GM23338 (cell line): ENCODE measurements around the gene ZBTB7A. TPM values are rescaled to one million over a fixed set of nuclear protein-coding genes. Genes with fewer than 3 reads are reported as not detected.

Experiments
- ATAC-seq: fragments of 200-7000 bp; cut with Tn5 transposase; 3 replicates; pipeline ENCODE4 v1.9.1; 2020
- DNase-seq: peaks from one replicate; pipeline ENCODE4 v3.0.0-alpha.2; 2015; ENCODE audit warnings: low spot score
- H2AFZ ChIP-seq: fragments of 200-600 bp; sonication (generic); 2 replicates; pipeline ENCODE4 v1.8.0; 2016; ENCODE audit warnings: antibody characterized with exemption, mild to moderate bottlenecking, moderate library complexity
- H3F3A ChIP-seq: fragments of 200-600 bp; sonication (generic); replicated peaks from 2 replicates; pipeline ENCODE4 v1.8.0; 2017; ENCODE audit warnings: antibody characterized with exemption, mixed run types, low read depth
- H3K27ac ChIP-seq: fragments of 200-600 bp; sonication (generic); 2 replicates; pipeline ENCODE4 v1.6.1; 2016; ENCODE audit warnings: low read depth
- H3K27me3 ChIP-seq: fragments of 200-600 bp; sonication (generic); 2 replicates; pipeline ENCODE4 v1.8.0; 2016; ENCODE audit warnings: mild to moderate bottlenecking, mixed run types, moderate library complexity; ENCODE audit not compliant: insufficient read depth
- H3K36me3 ChIP-seq: fragments of 200-600 bp; sonication (generic); 2 replicates; pipeline ENCODE4 v1.8.0; 2016; ENCODE audit warnings: mild to moderate bottlenecking; ENCODE audit not compliant: insufficient read depth
- H3K4me1 ChIP-seq: fragments of 200-600 bp; sonication (generic); 2 replicates; pipeline ENCODE4 v1.8.0; 2016; ENCODE audit warnings: mild to moderate bottlenecking, moderate library complexity; ENCODE audit not compliant: insufficient read depth
- H3K4me2 ChIP-seq: fragments of 200-600 bp; sonication (generic); 2 replicates; pipeline ENCODE4 v1.7.1; 2017; ENCODE audit warnings: mixed run types
- H3K4me3 ChIP-seq: fragments of 200-600 bp; sonication (generic); 2 replicates; pipeline ENCODE4 v1.6.1; 2016; ENCODE audit warnings: mixed run types
- H3K79me2 ChIP-seq: fragments of 200-600 bp; sonication (generic); replicated peaks from 2 replicates; pipeline ENCODE4 v1.8.0; 2017; ENCODE audit warnings: mild to moderate bottlenecking; ENCODE audit not compliant: insufficient read depth
- H3K9me2 ChIP-seq: fragments of 200-600 bp; sonication (generic); 2 replicates; pipeline ENCODE4 v1.8.0; 2017; ENCODE audit not compliant: insufficient read depth
- H4K20me1 ChIP-seq: fragments of 200-600 bp; sonication (generic); replicated peaks from 2 replicates; pipeline ENCODE4 v1.8.0; 2017; ENCODE audit warnings: mild to moderate bottlenecking; ENCODE audit not compliant: insufficient read depth
- H3K27ac Mint-ChIP-seq: 2 replicates; pipeline ENCODE4 v1.8.0; 2020; ENCODE audit warnings: inconsistent platforms, mild to moderate bottlenecking, moderate library complexity, mixed read lengths
- H3K27me3 Mint-ChIP-seq: 3 replicates; pipeline ENCODE4 v1.8.0; 2022; ENCODE audit warnings: low read depth, mild to moderate bottlenecking, moderate library complexity, mixed read lengths, inconsistent platforms; ENCODE audit not compliant: insufficient read depth, poor library complexity
- H3K36me3 Mint-ChIP-seq: 3 replicates; pipeline ENCODE4 v1.8.0; 2021; ENCODE audit warnings: low read depth, mild to moderate bottlenecking, inconsistent platforms, moderate library complexity, mixed read lengths
- H3K4me1 Mint-ChIP-seq: 3 replicates; pipeline ENCODE4 v1.8.0; 2020; ENCODE audit warnings: mild to moderate bottlenecking, inconsistent platforms, mixed read lengths
- H3K4me3 Mint-ChIP-seq: 3 replicates; pipeline ENCODE4 v1.8.0; 2021; ENCODE audit warnings: moderate library complexity, mild to moderate bottlenecking, inconsistent platforms, mixed read lengths
- H3K9me3 Mint-ChIP-seq: 3 replicates; pipeline ENCODE4 v1.8.0; 2020; ENCODE audit warnings: moderate library complexity, mild to moderate bottlenecking, inconsistent platforms, mixed read lengths
- CREB1 ChIP-seq: fragments of 250-450 bp; sonication (Bioruptor Pico); IDR thresholded peaks from 2 replicates; pipeline ENCODE4 v1.5.0; 2020; ENCODE audit warnings: low read depth, mild to moderate bottlenecking, moderate library complexity
- EZH2 ChIP-seq: fragments of 200-600 bp; sonication (generic); IDR thresholded peaks from one replicate; pipeline ENCODE4 v1.8.0; 2017; ENCODE audit warnings: antibody characterized with exemption, mild to moderate bottlenecking, low read depth; ENCODE audit not compliant: unreplicated experiment
- JUNB ChIP-seq: IDR thresholded peaks from one replicate; pipeline ENCODE4 v1.6.1; 2016; ENCODE audit warnings: antibody characterized with exemption; ENCODE audit not compliant: unreplicated experiment
- POLR2AphosphoS5 ChIP-seq: IDR thresholded peaks from 2 replicates; pipeline ENCODE4 v1.6.1; 2016; ENCODE audit warnings: antibody characterized with exemption, low read depth
- STAT1 ChIP-seq: IDR thresholded peaks from one replicate; pipeline ENCODE4 v1.6.1; 2016; ENCODE audit warnings: antibody characterized with exemption; ENCODE audit not compliant: unreplicated experiment
- ZNF114 ChIP-seq: fragments of 250-450 bp; sonication (Bioruptor Pico); IDR thresholded peaks from 2 replicates; pipeline ENCODE4 v1.5.0; 2020; ENCODE audit warnings: mild to moderate bottlenecking, moderate library complexity
- ZNF331 ChIP-seq: fragments of 250-450 bp; sonication (Bioruptor Pico); IDR thresholded peaks from 2 replicates; pipeline ENCODE4 v1.5.0; 2020; ENCODE audit warnings: low read depth, mild to moderate bottlenecking, moderate library complexity
- polyA plus RNA-seq: library from polyadenylated mRNA; unstranded; fragments of >200 nt; fragmentation: Nextera tagmentation; extraction: Ambion mirVana; gene quantifications from 2 replicates; pipeline ENCODE4 v1.2.1, GENCODE V29; 2016
- total RNA-seq: library from RNA; depleted of rRNA; stranded (reverse); fragments of >200 nt; shearing (Covaris generic); gene quantifications from 2 replicates; pipeline ENCODE4 v1.2.3, GENCODE V29; 2014
- TF ChIP-seq, protein P1 (sequence below): fragments of 250-450 bp; sonication (Bioruptor Pico); IDR thresholded peaks from 2 replicates; pipeline ENCODE4 v1.5.0; 2020; ENCODE audit warnings: mild to moderate bottlenecking, moderate library complexity
- TF ChIP-seq, protein P2 (sequence below): IDR thresholded peaks from one replicate; pipeline ENCODE4 v1.6.1; 2018; ENCODE audit warnings: antibody characterized with exemption; ENCODE audit not compliant: unreplicated experiment
- TF ChIP-seq, protein P3 (sequence below): IDR thresholded peaks from 2 replicates; pipeline ENCODE4 v1.6.1; 2016; ENCODE audit warnings: antibody characterized with exemption

ZBTB7A gene
- total and polyA plus RNA-seq, 2 experiments from 2014 or later: 9.5 to 35.0 TPM

DNA sequence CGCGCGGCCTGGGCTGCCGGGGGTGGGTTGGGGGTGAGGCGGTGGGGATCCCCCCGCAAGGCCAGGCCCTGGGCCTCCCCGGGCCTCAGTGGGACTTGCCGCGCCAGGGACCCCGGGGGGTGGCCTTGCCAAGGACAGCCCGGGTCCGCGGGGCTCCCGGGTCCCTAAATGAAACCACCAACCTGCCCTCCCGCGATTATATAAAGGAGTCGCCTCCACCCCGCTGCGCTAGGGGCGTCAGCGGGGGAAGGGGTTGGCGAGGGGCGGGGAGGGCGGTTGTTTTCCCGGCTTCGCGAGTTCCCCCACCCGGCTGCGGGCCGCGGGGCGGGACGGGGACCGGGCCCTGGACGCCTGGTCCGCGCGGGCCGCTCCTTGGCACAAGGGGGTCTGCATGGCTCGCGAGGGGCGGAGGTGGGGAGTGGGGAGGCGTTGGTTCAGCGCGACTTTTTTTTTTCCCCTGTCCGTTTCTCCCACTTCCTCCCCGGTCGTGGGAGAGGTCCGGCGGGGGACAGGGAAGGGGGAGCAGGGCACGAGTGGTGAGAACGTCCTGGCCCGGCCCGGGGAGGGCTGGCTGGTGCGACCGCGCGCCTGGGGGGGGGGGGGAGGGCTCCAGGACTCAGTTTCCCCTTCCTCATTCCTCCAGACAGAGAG is 822 bp upstream of the ZBTB7A start:
- Mint-ChIP-seq H3K4me3 (peak overlapping the region; percentile 70), H3K27me3 (peaks cover 28% of the 10 kb centered on the region), H3K4me1 (peaks cover 10% of the 10 kb centered on the region), H3K36me3 (peaks cover 3% of the 10 kb centered on the region; the same call in 1 of the 3 replicates), H3K27ac (no peak overlapping the region), H3K9me3 (no peaks in the 10 kb centered on the region; the same call in 2 of the 3 replicates)
- Histone ChIP-seq H3K4me1 (peaks cover 12% of the 10 kb centered on the region), H3K4me2 (peak overlapping the region; percentile 88), H3F3A (peaks cover 9% of the 10 kb centered on the region), H3K4me3 (peak overlapping the region; percentile 75), H2AFZ (0 out of 2 replicates have a peak overlapping the region, but pooled peaks have one; percentile 52), H4K20me1 (peaks cover 13% of the 10 kb centered on the region; the same call in 1 of the 2 replicates), H3K36me3 (no peaks in the 10 kb centered on the region), H3K79me2 (peaks cover 25% of the 10 kb centered on the region), H3K27me3 (peaks cover 30% of the 10 kb centered on the region), H3K27ac (no peak overlapping the region), H3K9me2 (no peaks in the 10 kb centered on the region)
- TF ChIP-seq ZNF331 (CRISPR knock-in tag) (no peak), STAT1 (no peak), ZNF114 (CRISPR knock-in tag) (no peak), JUNB (no peak), CREB1 (no peak), EZH2 (no peak), POLR2AphosphoS5 (no peak)
- TF ChIP-seq, protein P1, sequence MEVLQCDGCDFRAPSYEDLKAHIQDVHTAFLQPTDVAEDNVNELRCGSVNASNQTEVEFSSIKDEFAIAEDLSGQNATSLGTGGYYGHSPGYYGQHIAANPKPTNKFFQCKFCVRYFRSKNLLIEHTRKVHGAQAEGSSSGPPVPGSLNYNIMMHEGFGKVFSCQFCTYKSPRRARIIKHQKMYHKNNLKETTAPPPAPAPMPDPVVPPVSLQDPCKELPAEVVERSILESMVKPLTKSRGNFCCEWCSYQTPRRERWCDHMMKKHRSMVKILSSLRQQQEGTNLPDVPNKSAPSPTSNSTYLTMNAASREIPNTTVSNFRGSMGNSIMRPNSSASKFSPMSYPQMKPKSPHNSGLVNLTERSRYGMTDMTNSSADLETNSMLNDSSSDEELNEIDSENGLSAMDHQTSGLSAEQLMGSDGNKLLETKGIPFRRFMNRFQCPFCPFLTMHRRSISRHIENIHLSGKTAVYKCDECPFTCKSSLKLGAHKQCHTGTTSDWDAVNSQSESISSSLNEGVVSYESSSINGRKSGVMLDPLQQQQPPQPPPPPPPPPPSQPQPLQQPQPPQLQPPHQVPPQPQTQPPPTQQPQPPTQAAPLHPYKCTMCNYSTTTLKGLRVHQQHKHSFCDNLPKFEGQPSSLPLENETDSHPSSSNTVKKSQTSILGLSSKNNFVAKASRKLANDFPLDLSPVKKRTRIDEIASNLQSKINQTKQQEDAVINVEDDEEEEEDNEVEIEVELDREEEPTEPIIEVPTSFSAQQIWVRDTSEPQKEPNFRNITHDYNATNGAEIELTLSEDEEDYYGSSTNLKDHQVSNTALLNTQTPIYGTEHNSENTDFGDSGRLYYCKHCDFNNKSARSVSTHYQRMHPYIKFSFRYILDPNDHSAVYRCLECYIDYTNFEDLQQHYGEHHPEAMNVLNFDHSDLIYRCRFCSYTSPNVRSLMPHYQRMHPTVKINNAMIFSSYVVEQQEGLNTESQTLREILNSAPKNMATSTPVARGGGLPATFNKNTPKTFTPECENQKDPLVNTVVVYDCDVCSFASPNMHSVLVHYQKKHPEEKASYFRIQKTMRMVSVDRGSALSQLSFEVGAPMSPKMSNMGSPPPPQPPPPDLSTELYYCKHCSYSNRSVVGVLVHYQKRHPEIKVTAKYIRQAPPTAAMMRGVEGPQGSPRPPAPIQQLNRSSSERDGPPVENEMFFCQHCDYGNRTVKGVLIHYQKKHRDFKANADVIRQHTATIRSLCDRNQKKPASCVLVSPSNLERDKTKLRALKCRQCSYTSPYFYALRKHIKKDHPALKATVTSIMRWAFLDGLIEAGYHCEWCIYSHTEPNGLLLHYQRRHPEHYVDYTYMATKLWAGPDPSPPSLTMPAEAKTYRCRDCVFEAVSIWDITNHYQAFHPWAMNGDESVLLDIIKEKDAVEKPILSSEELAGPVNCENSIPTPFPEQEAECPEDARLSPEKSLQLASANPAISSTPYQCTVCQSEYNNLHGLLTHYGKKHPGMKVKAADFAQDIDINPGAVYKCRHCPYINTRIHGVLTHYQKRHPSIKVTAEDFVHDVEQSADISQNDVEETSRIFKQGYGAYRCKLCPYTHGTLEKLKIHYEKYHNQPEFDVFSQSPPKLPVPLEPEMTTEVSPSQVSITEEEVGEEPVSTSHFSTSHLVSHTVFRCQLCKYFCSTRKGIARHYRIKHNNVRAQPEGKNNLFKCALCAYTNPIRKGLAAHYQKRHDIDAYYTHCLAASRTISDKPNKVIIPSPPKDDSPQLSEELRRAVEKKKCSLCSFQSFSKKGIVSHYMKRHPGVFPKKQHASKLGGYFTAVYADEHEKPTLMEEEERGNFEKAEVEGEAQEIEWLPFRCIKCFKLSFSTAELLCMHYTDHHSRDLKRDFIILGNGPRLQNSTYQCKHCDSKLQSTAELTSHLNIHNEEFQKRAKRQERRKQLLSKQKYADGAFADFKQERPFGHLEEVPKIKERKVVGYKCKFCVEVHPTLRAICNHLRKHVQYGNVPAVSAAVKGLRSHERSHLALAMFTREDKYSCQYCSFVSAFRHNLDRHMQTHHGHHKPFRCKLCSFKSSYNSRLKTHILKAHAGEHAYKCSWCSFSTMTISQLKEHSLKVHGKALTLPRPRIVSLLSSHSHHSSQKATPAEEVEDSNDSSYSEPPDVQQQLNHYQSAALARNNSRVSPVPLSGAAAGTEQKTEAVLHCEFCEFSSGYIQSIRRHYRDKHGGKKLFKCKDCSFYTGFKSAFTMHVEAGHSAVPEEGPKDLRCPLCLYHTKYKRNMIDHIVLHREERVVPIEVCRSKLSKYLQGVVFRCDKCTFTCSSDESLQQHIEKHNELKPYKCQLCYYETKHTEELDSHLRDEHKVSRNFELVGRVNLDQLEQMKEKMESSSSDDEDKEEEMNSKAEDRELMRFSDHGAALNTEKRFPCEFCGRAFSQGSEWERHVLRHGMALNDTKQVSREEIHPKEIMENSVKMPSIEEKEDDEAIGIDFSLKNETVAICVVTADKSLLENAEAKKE (CRISPR knock-in tag): no peak
- TF ChIP-seq, protein P2, sequence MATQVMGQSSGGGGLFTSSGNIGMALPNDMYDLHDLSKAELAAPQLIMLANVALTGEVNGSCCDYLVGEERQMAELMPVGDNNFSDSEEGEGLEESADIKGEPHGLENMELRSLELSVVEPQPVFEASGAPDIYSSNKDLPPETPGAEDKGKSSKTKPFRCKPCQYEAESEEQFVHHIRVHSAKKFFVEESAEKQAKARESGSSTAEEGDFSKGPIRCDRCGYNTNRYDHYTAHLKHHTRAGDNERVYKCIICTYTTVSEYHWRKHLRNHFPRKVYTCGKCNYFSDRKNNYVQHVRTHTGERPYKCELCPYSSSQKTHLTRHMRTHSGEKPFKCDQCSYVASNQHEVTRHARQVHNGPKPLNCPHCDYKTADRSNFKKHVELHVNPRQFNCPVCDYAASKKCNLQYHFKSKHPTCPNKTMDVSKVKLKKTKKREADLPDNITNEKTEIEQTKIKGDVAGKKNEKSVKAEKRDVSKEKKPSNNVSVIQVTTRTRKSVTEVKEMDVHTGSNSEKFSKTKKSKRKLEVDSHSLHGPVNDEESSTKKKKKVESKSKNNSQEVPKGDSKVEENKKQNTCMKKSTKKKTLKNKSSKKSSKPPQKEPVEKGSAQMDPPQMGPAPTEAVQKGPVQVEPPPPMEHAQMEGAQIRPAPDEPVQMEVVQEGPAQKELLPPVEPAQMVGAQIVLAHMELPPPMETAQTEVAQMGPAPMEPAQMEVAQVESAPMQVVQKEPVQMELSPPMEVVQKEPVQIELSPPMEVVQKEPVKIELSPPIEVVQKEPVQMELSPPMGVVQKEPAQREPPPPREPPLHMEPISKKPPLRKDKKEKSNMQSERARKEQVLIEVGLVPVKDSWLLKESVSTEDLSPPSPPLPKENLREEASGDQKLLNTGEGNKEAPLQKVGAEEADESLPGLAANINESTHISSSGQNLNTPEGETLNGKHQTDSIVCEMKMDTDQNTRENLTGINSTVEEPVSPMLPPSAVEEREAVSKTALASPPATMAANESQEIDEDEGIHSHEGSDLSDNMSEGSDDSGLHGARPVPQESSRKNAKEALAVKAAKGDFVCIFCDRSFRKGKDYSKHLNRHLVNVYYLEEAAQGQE: no peak
- TF ChIP-seq, protein P3, sequence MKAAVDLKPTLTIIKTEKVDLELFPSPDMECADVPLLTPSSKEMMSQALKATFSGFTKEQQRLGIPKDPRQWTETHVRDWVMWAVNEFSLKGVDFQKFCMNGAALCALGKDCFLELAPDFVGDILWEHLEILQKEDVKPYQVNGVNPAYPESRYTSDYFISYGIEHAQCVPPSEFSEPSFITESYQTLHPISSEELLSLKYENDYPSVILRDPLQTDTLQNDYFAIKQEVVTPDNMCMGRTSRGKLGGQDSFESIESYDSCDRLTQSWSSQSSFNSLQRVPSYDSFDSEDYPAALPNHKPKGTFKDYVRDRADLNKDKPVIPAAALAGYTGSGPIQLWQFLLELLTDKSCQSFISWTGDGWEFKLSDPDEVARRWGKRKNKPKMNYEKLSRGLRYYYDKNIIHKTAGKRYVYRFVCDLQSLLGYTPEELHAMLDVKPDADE: no peak
- DNase-seq (no peak), ATAC-seq (no peak)
